Measurements from ENCODE around the gene PHC3.

DNA sequence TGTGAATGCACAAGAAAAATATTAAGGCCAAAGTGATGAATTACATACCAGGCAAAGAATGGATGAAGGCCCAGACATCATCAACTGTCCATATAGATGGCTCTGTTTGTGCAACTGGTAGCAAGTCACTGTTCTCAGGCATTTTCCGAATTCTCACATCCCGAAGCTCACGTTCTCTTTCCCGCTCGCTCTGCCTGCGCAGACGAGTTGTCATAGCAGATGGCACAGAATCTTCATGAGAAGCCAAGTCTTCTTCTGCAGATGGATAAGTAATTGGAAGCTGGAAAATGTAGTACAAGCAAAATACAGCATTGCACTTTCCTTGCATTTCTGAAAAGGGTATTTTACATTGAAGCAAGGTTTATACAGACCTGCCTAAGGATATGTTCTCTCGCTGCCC, 79.1 kb downstream of the PHC3 start:
- no peak for TF ChIP-seq EZH2 (IDR thresholded peaks at IDR 0.05; ENCODE audit: insufficient read depth, poor library complexity, severe bottlenecking)
- no peak for TF ChIP-seq EZH2phosphoT487 (IDR thresholded peaks at IDR 0.05; ENCODE audit: insufficient read depth, low read depth)

Measured in GM23248 (cell line).